ENCODE data around the gene SMIM7. TPM values are rescaled to one million over a fixed set of nuclear protein-coding genes. Genes with fewer than 3 reads are reported as not detected.

The SMIM7 gene
- total RNA-seq, 1 experiment from 2014 or later: 77.6 TPM

DNA sequence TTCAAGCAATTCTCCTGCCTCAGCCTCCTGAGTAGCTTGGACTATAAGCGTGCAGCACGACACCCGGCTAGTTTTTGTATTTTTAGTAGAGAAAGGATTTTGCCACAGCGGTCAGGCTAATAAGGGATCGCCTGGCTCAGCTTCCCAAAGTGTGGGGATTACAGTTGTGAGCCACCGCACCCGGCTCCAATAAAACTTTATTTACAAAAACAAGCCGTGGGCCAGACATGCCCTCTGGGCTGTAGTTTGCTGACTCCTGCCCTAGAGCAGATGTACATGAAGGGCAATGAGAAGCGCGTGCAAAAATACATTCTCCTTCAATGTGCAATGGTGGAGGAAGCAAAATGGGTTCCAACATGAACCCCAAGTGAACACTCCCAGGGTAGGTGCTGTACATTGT is 18.2 kb downstream of the SMIM7 start:
- H2BK120ac ChIP-seq (ENCODE audit: low read depth, low read length, poor library complexity, severe bottlenecking): no peak overlapping the region
- H3T11ph ChIP-seq (ENCODE audit: low read length): no peak overlapping the region
- no peak for DNase-seq
- H3K14ac ChIP-seq (ENCODE audit: insufficient read depth, low read length): no peak overlapping the region
- H2AK5ac ChIP-seq (ENCODE audit: insufficient read length, low read length): no peak overlapping the region
- no peak overlapping the region for H3K56ac ChIP-seq (ENCODE audit: insufficient read length, low read depth, low read length)
- Mint-ChIP-seq H3K4me3 (no peak overlapping the region), H3K9me3 (no peaks in the 10 kb centered on the region), H3K4me1 (no peaks in the 10 kb centered on the region), H3K27me3 (ENCODE audit: low read depth) (no peaks in the 10 kb centered on the region), H3K27ac (no peak overlapping the region; a peak in 1 of 7 replicates), H3K36me3 (ENCODE audit: insufficient read depth in 1 of 3, low read depth in 3 of 3) (peaks cover 33 to 81% (median 61%) of the 10 kb centered on the region in 3 experiments)
- H3K9me3 ChIP-seq (ENCODE audit: control insufficient read depth, low read depth, low read length): no peaks in the 10 kb centered on the region
- H2AFZ ChIP-seq (ENCODE audit: low read length): no peak overlapping the region
- no peak overlapping the region for H3K27ac ChIP-seq (ENCODE audit: insufficient read length, low read depth, low read length)
- TF ChIP-seq, protein P1, sequence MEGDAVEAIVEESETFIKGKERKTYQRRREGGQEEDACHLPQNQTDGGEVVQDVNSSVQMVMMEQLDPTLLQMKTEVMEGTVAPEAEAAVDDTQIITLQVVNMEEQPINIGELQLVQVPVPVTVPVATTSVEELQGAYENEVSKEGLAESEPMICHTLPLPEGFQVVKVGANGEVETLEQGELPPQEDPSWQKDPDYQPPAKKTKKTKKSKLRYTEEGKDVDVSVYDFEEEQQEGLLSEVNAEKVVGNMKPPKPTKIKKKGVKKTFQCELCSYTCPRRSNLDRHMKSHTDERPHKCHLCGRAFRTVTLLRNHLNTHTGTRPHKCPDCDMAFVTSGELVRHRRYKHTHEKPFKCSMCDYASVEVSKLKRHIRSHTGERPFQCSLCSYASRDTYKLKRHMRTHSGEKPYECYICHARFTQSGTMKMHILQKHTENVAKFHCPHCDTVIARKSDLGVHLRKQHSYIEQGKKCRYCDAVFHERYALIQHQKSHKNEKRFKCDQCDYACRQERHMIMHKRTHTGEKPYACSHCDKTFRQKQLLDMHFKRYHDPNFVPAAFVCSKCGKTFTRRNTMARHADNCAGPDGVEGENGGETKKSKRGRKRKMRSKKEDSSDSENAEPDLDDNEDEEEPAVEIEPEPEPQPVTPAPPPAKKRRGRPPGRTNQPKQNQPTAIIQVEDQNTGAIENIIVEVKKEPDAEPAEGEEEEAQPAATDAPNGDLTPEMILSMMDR (conservative IDR thresholded peaks at IDR 0.05): no peak
- H3K27me3 ChIP-seq (ENCODE audit: insufficient read depth, low read length): no peaks in the 10 kb centered on the region
- H4K8ac ChIP-seq (replicated peaks; ENCODE audit: insufficient read length, low read depth, low read length): no peak overlapping the region
- no peak overlapping the region for H3K4me2 ChIP-seq (ENCODE audit: insufficient read depth, insufficient read length, low read length)
- H4K91ac ChIP-seq (ENCODE audit: insufficient read length, low read depth, low read length): no peak overlapping the region
- H3K9ac ChIP-seq (ENCODE audit: extremely low read depth, insufficient read length, low read length): no peak overlapping the region
- H3K18ac ChIP-seq (ENCODE audit: insufficient read length, low read depth, low read length): no peak overlapping the region
- no peak overlapping the region for H2BK5ac ChIP-seq (ENCODE audit: insufficient read length, low read length)
- no peak overlapping the region for H4K5ac ChIP-seq (ENCODE audit: insufficient read length, low read depth, low read length)
- no peaks in the 10 kb centered on the region for H3K4me1 ChIP-seq (ENCODE audit: insufficient read depth, low read length)
- no peak overlapping the region for H3K23ac ChIP-seq (ENCODE audit: insufficient read length, low read depth, low read length)
- H2BK15ac ChIP-seq (ENCODE audit: low read depth, low read length): no peak overlapping the region
- H4K20me1 ChIP-seq (ENCODE audit: control insufficient read depth, insufficient read depth, insufficient read length): no peaks in the 10 kb centered on the region
- WGBS (ENCODE audit: extremely low coverage, insufficient read length, low lambda C conversion rate): no CpG with 5 or more reads among the region's 10 CpGs
- H3K23me2 ChIP-seq (ENCODE audit: insufficient read length, low read depth, low read length, poor library complexity, severe bottlenecking): no peaks in the 10 kb centered on the region
- no peak overlapping the region for H3K4ac ChIP-seq (ENCODE audit: low read depth, low read length)
- no peak overlapping the region for H2BK20ac ChIP-seq (ENCODE audit: low read depth, low read length, poor library complexity, severe bottlenecking)
- H2BK12ac ChIP-seq (ENCODE audit: insufficient read length, low read depth, low read length): no peak overlapping the region
- peaks cover 2% of the 10 kb centered on the region; the same call in 1 of the 2 replicates for H3K79me2 ChIP-seq (ENCODE audit: insufficient read depth, low read length)
- H3K79me1 ChIP-seq (ENCODE audit: insufficient read depth, low read depth, low read length, poor library complexity, severe bottlenecking): peaks cover 25% of the 10 kb centered on the region

Data from H9 (cell line).